ENCODE results near the gene PLOD1.
"Not testable (repeated sequence)": the region's sequence is repeated elsewhere in the genome, so short reads cannot be mapped to it uniquely, and the experiment has no call there.

Gene PLOD1

GRCh38 chr1:11934302-11935056, at the start of gene PLOD1:
PLOD1 (plus strand) TSS chr1:11934717; CDS start chr1:11934780, 63 bp downstream.
- DNase-seq: peak; percentile 73

- no peak for DNase-seq
Measured at GRCh38 chr1:11885916-11886315, 48.6 kb upstream of the PLOD1 start.

GRCh38 chr1:11886986-11887665, 47.4 kb upstream of the PLOD1 start:
- DNase-seq: no peak

- DNase-seq: no peak
Measured at GRCh38 chr1:11887666-11888007, 46.9 kb upstream of the PLOD1 start.

- DNase-seq: no peak
Measured at GRCh38 chr1:11888206-11888876, 46.2 kb upstream of the PLOD1 start.

GRCh38 chr1:11888877-11889208, 45.7 kb upstream of the PLOD1 start:
- no peak for DNase-seq

- no peak for DNase-seq
Measured at GRCh38 chr1:11891433-11892186, 42.9 kb upstream of the PLOD1 start.

- DNase-seq: peak; percentile 72
Measured at GRCh38 chr1:11893907-11894251, 40.6 kb upstream of the PLOD1 start.

- DNase-seq: not testable (repeated sequence)
Measured at GRCh38 chr1:11894501-11894900, 40.0 kb upstream of the PLOD1 start.

- DNase-seq: no peak
Measured at GRCh38 chr1:11898086-11898785, 36.3 kb upstream of the PLOD1 start.

- DNase-seq: no peak
Measured at GRCh38 chr1:11898831-11899467, 35.6 kb upstream of the PLOD1 start.

- not testable (repeated sequence) for DNase-seq
Measured at GRCh38 chr1:11901446-11901845, 33.1 kb upstream of the PLOD1 start.

GRCh38 chr1:11903210-11903609, 31.3 kb upstream of the PLOD1 start:
- no peak for DNase-seq

- not testable (repeated sequence) for DNase-seq
Measured at GRCh38 chr1:11904156-11904555, 30.4 kb upstream of the PLOD1 start.

GRCh38 chr1:11904978-11905377, 29.5 kb upstream of the PLOD1 start:
- DNase-seq: no peak

- no peak for DNase-seq
Measured at GRCh38 chr1:11906870-11907269, 27.6 kb upstream of the PLOD1 start.

- DNase-seq: peak; percentile 98
Measured at GRCh38 chr1:11907275-11908094, 27.0 kb upstream of the PLOD1 start.

GRCh38 chr1:11908095-11908675, 26.3 kb upstream of the PLOD1 start:
- DNase-seq: peak; percentile 98

GRCh38 chr1:11910914-11911228, 23.6 kb upstream of the PLOD1 start:
- DNase-seq: not testable (repeated sequence)

- no peak for DNase-seq
Measured at GRCh38 chr1:11912000-11912399, 22.5 kb upstream of the PLOD1 start.
